ENCODE results near the gene ELMO1. TPM values are rescaled to one million over a fixed set of nuclear protein-coding genes. Genes with fewer than 3 reads are reported as not detected.

ELMO1 gene
- total and polyA plus RNA-seq, 10 donors, result 26.0 to 494 (median 201) TPM

- H3K9me3 ChIP-seq, result peaks cover 0 to 23% (median 16%) of the 10 kb centered on the region in 8 donors
- no peak overlapping the region for H3K4me3 ChIP-seq
- whole genome bisulfite sequencing, 5 donors, result 90 to 97% (median 93%) methylated on average over 1 of the region's 1 CpG
- H3K27me3 ChIP-seq (replicated peaks in 1 of 7), result no peaks in the 10 kb centered on the region
- DNase-seq, result no peak
- no peaks in the 10 kb centered on the region for H3K36me3 ChIP-seq
- TF ChIP-seq POLR2A (IDR thresholded peaks at IDR 0.05) (no peak), POLR2AphosphoS5 (IDR thresholded peaks at IDR 0.05) (no peak), CTCF (IDR thresholded peaks at IDR 0.05 in 8 of 11, conservative IDR thresholded peaks at IDR 0.05 in 3 of 11) (no peak)
- intact Hi-C loops (cut with DNase I; ENCODE audit: low total_unique reads), result no loop called here
- H3K27ac ChIP-seq, result no peak overlapping the region
- no peaks in the 10 kb centered on the region for H3K4me1 ChIP-seq
These were observed 41.0 kb upstream of the ELMO1 start for GRCh38 chr7:37489703-37490102.

DNA sequence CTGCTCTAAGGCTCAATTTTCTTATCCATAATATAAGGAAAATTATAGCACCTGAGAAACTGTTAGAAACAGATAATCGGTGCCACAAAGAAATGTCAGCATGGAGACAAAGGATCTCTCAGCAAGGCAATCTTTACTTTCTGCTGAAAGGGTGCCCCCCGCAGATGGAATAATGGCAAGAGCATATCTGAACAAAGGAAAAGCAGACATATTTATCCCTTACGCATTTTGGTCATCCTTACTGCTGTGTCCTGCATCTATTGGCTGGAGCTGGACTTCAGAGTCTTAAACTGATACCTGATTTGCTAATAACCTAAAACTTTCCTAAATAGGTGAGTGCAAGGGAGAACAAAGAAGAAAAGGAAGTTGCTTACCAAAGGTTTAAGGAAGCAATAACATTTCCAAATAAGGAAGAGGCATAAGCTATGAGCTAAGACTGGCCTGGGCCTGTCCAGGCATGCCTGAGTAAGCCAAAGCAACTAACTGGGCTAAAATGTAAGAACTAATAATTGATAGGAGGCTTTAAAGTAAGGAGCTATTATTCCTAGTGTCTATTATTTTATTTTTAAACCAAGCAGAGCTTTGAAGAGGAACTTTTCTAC is 39.6 kb upstream of the ELMO1 start:
- TF ChIP-seq CTCF (IDR thresholded peaks at IDR 0.05 in 8 of 11, conservative IDR thresholded peaks at IDR 0.05 in 3 of 11) (no peak), POLR2AphosphoS5 (IDR thresholded peaks at IDR 0.05) (no peak), POLR2A (IDR thresholded peaks at IDR 0.05) (no peak)
- WGBS, 5 donors, result 94 to 100% (median 98%) methylated on average over 3 of the region's 3 CpGs
- no peak for DNase-seq
- intact Hi-C loops (cut with DNase I; ENCODE audit: low total_unique reads), result no loop called here
- peaks cover 0 to 23% (median 16%) of the 10 kb centered on the region in 8 donors for H3K9me3 ChIP-seq
- H3K27ac ChIP-seq, result no peak overlapping the region
- H3K4me1 ChIP-seq, result no peaks in the 10 kb centered on the region
- no peak overlapping the region for H3K4me3 ChIP-seq
- no peaks in the 10 kb centered on the region for H3K36me3 ChIP-seq
- no peaks in the 10 kb centered on the region for H3K27me3 ChIP-seq (replicated peaks in 1 of 7)

DNA sequence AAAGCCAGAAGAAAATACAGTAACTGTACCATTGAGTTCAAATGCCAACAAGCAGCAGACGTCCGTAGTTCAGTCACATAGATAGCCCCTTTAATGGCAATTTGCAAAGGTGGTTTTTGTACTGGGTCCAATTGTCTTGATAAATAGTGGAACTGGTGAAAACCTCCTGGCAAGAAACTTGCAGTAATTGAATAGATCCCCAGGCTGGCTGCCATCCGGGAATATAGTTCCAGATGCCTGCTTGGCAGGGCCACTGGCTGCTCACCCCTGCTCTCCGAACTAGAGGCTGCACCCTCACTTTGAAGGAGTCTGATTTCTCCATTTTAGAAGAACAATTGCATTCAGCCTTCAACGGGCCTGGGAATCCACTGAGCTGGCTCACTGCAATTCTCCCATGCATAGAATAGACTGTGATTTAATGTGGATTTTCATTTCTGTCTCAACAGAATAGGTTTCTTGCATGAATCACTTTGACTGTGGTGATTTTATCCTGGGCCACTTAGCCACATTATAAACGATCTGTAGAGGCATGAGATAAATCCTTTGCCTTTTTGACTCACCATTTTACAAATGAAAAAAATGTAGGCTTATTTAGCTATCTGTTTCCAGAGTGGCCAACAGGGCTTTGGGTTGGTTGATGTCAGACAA is 35.9 kb upstream of the ELMO1 start:
- intact Hi-C loops (cut with DNase I; ENCODE audit: low total_unique reads), result no loop called here
- Histone ChIP-seq H3K4me3 (no peak overlapping the region), H3K9me3 (peaks cover 0 to 17% (median 14%) of the 10 kb centered on the region in 8 donors), H3K4me1 (peaks cover 0 to 21% (median 9%) of the 10 kb centered on the region in 6 donors), H3K36me3 (no peaks in the 10 kb centered on the region), H3K27ac (no peak overlapping the region), H3K27me3 (replicated peaks in 1 of 7) (no peaks in the 10 kb centered on the region)
- no peak for DNase-seq
- TF ChIP-seq POLR2A (IDR thresholded peaks at IDR 0.05), result no peak
- TF ChIP-seq POLR2AphosphoS5 (IDR thresholded peaks at IDR 0.05), result no peak
- no peak for TF ChIP-seq CTCF (IDR thresholded peaks at IDR 0.05 in 8 of 11, conservative IDR thresholded peaks at IDR 0.05 in 3 of 11)
- WGBS, 5 donors, result 89 to 97% (median 91%) methylated on average over 6 of the region's 6 CpGs

DNA sequence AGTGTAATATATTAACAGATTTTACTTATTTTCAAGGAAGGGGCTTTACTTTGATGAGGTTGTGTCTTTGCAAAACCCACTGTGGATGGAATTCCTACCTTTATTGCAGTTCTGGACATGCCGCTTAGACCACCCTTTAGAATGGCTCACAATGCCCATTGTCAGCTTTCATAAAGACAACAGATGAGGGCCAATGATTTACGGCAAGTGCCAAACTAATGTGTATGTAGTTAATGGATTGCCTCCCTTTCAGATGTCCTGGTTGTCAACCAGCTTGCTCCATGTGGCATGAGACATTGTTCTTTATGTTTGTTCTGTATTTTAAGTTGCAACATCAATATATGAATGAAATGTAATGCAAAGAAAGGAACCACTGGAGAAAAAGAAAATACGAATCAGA is 35.0 kb upstream of the ELMO1 start:
- WGBS, 5 donors, result 91 to 99% (median 93%) methylated on average over 3 of the region's 3 CpGs
- intact Hi-C loops (cut with DNase I; ENCODE audit: low total_unique reads), result no loop called here
- no peak for DNase-seq

More for the DNA sequence above, 35.0 kb upstream of the ELMO1 start:
- H3K9me3 ChIP-seq, result peaks cover 0 to 14% (median 12%) of the 10 kb centered on the region in 8 donors
- no peak overlapping the region for H3K27ac ChIP-seq
- no peak overlapping the region for H3K4me3 ChIP-seq
- peaks cover 0 to 21% (median 10%) of the 10 kb centered on the region in 6 donors for H3K4me1 ChIP-seq
- H3K36me3 ChIP-seq, result no peaks in the 10 kb centered on the region
- H3K27me3 ChIP-seq (replicated peaks in 1 of 7), result no peaks in the 10 kb centered on the region
- TF ChIP-seq POLR2AphosphoS5 (IDR thresholded peaks at IDR 0.05) (no peak), CTCF (IDR thresholded peaks at IDR 0.05 in 8 of 11, conservative IDR thresholded peaks at IDR 0.05 in 3 of 11) (no peak), POLR2A (IDR thresholded peaks at IDR 0.05) (no peak)

Data from spleen (tissue), 11 donors.